ENCODE results near the gene SFRP2.

The SFRP2 gene

DNA sequence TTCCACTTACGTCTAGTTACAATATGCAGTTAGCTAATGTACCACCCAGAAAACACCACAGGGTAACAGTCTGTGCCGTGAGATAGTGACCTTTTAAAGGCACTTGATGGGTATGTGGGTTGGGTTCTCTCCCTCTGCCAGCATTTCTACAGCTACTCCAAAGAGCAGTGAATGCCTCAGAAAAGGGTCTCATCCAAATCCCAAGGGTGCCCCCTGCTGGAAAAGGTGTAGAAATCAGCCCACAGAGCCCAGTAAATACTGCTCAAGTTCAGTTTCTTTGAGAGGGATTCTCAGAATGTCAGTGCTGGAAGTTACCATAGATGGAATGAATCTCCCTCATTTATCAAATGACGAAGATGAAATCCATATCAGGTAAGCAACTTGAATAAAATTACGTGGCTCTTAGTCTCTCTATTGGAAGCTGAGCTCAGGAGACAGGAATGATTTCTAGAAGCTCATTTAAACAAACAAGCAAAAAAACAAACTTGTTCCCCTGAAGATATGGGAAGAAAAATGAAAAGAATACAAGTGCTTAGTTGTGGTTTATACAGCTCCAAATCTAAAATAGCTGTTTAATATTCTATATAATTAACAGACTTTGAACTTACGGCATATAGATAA is 38.6 kb downstream of the SFRP2 start:
- FAIRE-seq (peak; percentile 25), DNase-seq (ENCODE audit: insufficient read length, low spot score) (no peak)
- peak; percentile 65 for TF ChIP-seq CTCF (IDR thresholded peaks at IDR 0.05; ENCODE audit: insufficient read depth, missing control alignments)

GRCh38 chr4:153748378-153748777 is 40.5 kb downstream of the SFRP2 start:
- TF ChIP-seq CTCF (IDR thresholded peaks at IDR 0.05; ENCODE audit: insufficient read depth, missing control alignments), result no peak
- DNase-seq (ENCODE audit: insufficient read length, low spot score), result no peak
- no peak for FAIRE-seq

- FAIRE-seq (no peak), DNase-seq (ENCODE audit: insufficient read length, low spot score) (no peak)
- no peak for TF ChIP-seq CTCF (IDR thresholded peaks at IDR 0.05; ENCODE audit: insufficient read depth, missing control alignments)
These were observed 41.4 kb downstream of the SFRP2 start for GRCh38 chr4:153747406-153747955.

DNA sequence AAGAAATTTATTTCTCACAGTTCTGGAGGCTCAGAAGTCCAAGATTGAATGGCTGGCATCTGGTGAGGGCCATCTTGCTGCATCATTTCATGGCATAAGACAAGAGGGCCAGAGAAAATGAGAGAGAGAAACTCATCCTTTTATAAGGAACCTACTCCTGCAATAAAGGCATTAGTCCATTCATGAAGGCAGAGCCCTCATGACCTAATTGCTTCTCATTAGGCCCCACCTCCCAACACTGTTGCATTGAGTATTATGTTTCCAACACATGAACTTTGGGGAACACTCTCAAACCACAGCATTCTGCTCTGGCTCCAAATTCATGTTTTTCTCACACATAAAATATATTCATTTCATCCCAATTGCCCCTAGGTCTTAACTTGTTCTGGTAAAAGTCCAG is 43.2 kb downstream of the SFRP2 start:
- DNase-seq (ENCODE audit: insufficient read length, low spot score), result no peak
- no peak for TF ChIP-seq CTCF (IDR thresholded peaks at IDR 0.05; ENCODE audit: insufficient read depth, missing control alignments)
- FAIRE-seq, result no peak

DNA sequence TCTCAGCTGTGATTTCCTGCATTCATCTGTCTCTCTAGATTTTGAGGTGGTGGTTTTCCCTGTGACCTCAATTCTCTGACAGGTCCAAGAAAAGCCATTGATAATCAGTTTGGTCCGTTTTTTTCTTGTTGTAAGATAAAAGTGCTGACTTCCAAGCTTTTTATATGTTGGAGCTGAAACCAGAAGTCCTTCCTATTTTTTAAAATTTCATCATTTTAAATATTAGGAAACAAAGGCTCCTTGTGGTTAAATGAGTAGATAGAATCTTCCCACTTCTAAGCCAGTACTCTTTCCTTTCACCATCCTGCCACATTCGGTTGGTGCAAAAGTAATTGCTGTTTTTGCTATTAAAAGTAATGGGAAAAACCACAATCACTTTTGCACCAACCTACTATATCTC is 47.3 kb downstream of the SFRP2 start:
- FAIRE-seq, result no peak
- no peak for TF ChIP-seq CTCF (IDR thresholded peaks at IDR 0.05; ENCODE audit: insufficient read depth, missing control alignments)
- DNase-seq (ENCODE audit: insufficient read length, low spot score), result no peak

GRCh38 chr4:153735906-153736461 is 52.9 kb downstream of the SFRP2 start:
- no peak for TF ChIP-seq CTCF (IDR thresholded peaks at IDR 0.05; ENCODE audit: insufficient read depth, missing control alignments)
- peak; percentile 29 for FAIRE-seq
- DNase-seq (ENCODE audit: insufficient read length, low spot score), result no peak

DNA sequence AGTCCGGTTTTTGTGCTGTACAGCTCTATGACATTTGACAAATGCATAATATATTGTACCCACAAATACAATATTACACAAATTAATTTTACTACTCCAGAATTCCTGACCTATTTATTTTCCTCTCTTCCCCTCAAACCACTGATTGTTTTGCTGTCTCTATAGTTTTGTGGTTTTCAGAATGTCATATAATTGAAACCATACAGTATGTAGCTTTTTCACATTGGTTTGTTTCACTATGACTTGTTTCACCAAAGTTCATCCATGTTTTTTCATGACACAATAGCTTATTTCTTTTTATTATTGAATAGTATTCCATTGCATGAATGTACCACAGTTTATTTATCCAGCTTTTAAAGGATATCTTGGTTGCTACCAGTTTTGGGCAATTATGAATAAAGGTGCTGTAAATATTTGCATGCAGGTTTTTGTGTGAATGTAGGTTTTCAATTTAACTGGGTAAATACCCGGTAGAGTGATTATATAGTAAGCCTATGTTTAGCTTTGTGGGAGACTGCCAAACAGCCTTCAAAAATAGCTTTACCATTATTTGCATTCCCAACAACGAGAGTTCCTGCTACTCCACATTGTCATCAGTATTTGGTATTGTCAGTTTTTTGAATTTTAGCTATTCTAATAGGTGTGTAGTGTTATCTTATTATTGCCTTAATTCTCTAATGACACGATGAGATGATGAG is 55.0 kb downstream of the SFRP2 start:
- FAIRE-seq, result no peak

More for the DNA sequence above, 55.0 kb downstream of the SFRP2 start:
- no peak for TF ChIP-seq CTCF (IDR thresholded peaks at IDR 0.05; ENCODE audit: insufficient read depth, missing control alignments)
- DNase-seq (ENCODE audit: insufficient read length, low spot score), result no peak
